BJ (cell line): ENCODE data around the gene CYB5R4. TPM values are rescaled to one million over a fixed set of nuclear protein-coding genes. Genes with fewer than 3 reads are reported as not detected.

ENCODE experiments used
- CTCF ChIA-PET: fragments of 350-600 bp; formaldehyde crosslinking; extraction: SDS; loops from one replicate; lab custom pipeline; 2021; ENCODE audit warnings: antibody characterized with exemption, inconsistent platforms; lab: Yijun Ruan, JAX
- POLR2A ChIA-PET: fragments of 300-600 bp; sonication (Branson Sonifier 250); formaldehyde crosslinking; extraction: SDS; loops from one replicate; lab custom pipeline; 2021; ENCODE audit warnings: antibody characterized with exemption; lab: Charles Lee
- DNase-seq: peaks from one replicate; pipeline ENCODE4 v3.0.0-alpha.2; 2011; ENCODE audit warnings: low read depth
- H3K27me3 ChIP-seq: 2 replicates; pipeline ENCODE4 v1.6.0; 2011; ENCODE audit warnings: low read length; ENCODE audit not compliant: control insufficient read depth, insufficient read depth
- H3K36me3 ChIP-seq: 2 replicates; pipeline ENCODE4 v1.5.1; 2011; ENCODE audit warnings: low read length; ENCODE audit not compliant: control insufficient read depth, insufficient read depth
- H3K4me3 ChIP-seq: 2 replicates; pipeline ENCODE4 v1.5.1; 2011; ENCODE audit warnings: low read depth, mild to moderate bottlenecking, control low read depth, low read length
- CTCF ChIP-seq: IDR thresholded peaks from 2 replicates; pipeline ENCODE4 v1.5.1; 2011; ENCODE audit warnings: low read depth, mild to moderate bottlenecking, control low read depth, inconsistent platforms, low read length, moderate library complexity; ENCODE audit not compliant: insufficient read depth
- polyA plus RNA-seq: library from polyadenylated mRNA; depleted of rRNA; stranded (reverse); fragments of >200 nt; gene quantifications from 2 replicates; pipeline ENCODE4 v1.2.3, GENCODE V29; 2011

The CYB5R4 gene
- polyA plus RNA-seq, 1 experiment: 2.7 TPM

- no peaks in the 10 kb centered on the region for H3K27me3 ChIP-seq
- no peak overlapping the region for H3K4me3 ChIP-seq
- ChIA-PET POLR2A (no interaction called here), CTCF (no interaction called here)
- TF ChIP-seq CTCF: no peak
- peaks cover 1% of the 10 kb centered on the region; the same call in 1 of the 2 replicates for H3K36me3 ChIP-seq
- DNase-seq: no peak
Measured at GRCh38 chr6:83862776-83863471, 3.4 kb downstream of the CYB5R4 start.

- Histone ChIP-seq H3K4me3 (no peak overlapping the region), H3K36me3 (peaks cover 1% of the 10 kb centered on the region; the same call in 1 of the 2 replicates), H3K27me3 (no peaks in the 10 kb centered on the region)
- ChIA-PET CTCF (interaction anchor here (1.2 kb wide), 1 partner anchor 352 kb away, joined by 3 read pairs; no protein-coding TSS in a partner anchor), POLR2A (no interaction called here)
- no peak for TF ChIP-seq CTCF
- no peak for DNase-seq
Measured at GRCh38 chr6:83867043-83867442, 7.6 kb downstream of the CYB5R4 start.

- Histone ChIP-seq H3K4me3 (no peak overlapping the region), H3K36me3 (peaks cover 1% of the 10 kb centered on the region; the same call in 1 of the 2 replicates), H3K27me3 (no peaks in the 10 kb centered on the region)
- ChIA-PET CTCF (interaction anchor here (0.6 to 1.4 kb wide), 3 partner anchors 8 to 1602 kb away, joined by 3 to 4 read pairs (median 3); partner anchors contain the start of gene CYB5R4), POLR2A (no interaction called here)
- TF ChIP-seq CTCF: no peak
- DNase-seq: peak; percentile 84
Measured at GRCh38 chr6:83867527-83868161, 8.2 kb downstream of the CYB5R4 start.

GRCh38 chr6:83868639-83869038 is 9.2 kb downstream of the CYB5R4 start:
- no peaks in the 10 kb centered on the region for H3K27me3 ChIP-seq
- no peak for TF ChIP-seq CTCF
- peak; percentile 46 for DNase-seq
- no peak overlapping the region for H3K4me3 ChIP-seq
- ChIA-PET CTCF (interaction anchor here (0.5 to 1.4 kb wide), 2 partner anchors 9 to 437 kb away, joined by 3 to 4 read pairs; partner anchors contain the start of gene CYB5R4), POLR2A (no interaction called here)
- peaks cover 1% of the 10 kb centered on the region; the same call in 1 of the 2 replicates for H3K36me3 ChIP-seq

GRCh38 chr6:83870649-83871048 is 11.2 kb downstream of the CYB5R4 start:
- no peak for DNase-seq
- Histone ChIP-seq H3K4me3 (no peak overlapping the region), H3K36me3 (no peaks in the 10 kb centered on the region), H3K27me3 (no peaks in the 10 kb centered on the region)
- TF ChIP-seq CTCF: no peak
- ChIA-PET CTCF (no interaction called here), POLR2A (no interaction called here)
